Hematopoietic multipotent progenitor cell treated with erythropoietin and hydrocortisone succinate and interleukin-3 and kit ligand, for 4 days (in vitro differentiated cells): ENCODE measurements around the gene BMPR1A.
"Not testable (repeated sequence)": the region's sequence is repeated elsewhere in the genome, so short reads cannot be mapped to it uniquely, and the experiment has no call there.

Experiments used
- DNase-seq: peaks from one replicate; pipeline ENCODE4 v3.0.0-alpha.2; 2015

Gene BMPR1A

DNA sequence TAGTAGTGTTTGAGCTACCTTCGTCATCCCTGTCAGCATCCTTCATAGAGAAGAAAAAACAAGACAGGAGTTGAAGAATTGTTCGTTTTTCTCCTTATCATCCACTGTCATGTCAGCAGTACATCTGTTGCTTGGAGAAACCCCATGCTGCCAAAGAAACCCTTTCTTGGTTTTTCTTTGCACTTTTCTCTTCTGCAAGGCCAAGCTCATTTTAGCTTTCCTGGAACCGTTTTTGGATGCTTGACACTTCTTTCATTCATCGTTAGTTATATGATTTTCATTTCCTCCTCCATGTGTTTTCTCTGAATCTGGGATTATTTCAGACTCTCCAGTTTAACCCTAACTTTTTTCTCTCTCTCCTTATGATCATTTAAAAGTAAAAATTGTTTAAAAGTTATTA lies 142.1 kb downstream of the BMPR1A start:
- no peak for DNase-seq

DNA sequence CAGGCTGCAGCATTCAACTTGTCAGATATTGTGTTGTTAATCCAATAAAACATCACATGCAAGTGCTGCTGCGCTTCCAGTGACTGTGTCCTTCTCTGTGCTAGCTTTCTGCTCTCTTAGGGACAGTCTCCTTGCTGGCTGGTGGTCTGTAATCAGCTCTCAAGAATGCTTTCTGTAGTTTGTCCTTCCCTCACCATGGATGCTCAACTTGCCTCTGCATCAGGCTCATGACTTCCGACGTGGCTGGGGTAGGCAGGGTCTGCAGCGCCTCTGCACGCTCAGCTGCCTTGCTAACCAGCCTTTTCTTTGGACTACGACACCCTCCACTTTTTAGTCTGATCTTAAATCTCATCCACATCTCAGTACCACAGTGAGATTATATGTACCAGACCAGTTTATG lies 142.7 kb downstream of the BMPR1A start:
- DNase-seq, result no peak

DNA sequence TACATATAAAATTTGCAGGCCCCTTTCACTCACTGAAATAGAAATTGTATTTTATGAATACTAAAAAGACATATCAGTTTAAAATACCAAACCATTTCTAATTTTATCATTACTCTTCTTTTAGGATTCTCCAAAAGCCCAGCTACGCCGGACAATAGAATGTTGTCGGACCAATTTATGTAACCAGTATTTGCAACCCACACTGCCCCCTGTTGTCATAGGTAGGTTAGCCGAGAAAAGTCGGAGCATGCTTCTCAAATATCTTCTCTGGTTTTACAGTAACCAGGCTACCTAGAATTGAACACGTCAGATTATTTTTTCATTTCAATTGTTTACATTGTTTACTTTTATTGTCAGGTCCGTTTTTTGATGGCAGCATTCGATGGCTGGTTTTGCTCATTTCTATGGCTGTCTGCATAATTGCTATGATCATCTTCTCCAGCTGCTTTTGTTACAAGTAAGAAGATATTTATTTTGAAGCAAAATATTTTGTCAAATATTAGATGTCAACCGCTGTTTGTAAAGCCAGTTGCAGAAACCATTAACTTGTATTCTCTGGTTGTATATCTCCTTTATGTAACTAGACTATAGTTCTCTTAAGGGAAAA lies 143.4 kb downstream of the BMPR1A start:
- peak; percentile 79 for DNase-seq

DNA sequence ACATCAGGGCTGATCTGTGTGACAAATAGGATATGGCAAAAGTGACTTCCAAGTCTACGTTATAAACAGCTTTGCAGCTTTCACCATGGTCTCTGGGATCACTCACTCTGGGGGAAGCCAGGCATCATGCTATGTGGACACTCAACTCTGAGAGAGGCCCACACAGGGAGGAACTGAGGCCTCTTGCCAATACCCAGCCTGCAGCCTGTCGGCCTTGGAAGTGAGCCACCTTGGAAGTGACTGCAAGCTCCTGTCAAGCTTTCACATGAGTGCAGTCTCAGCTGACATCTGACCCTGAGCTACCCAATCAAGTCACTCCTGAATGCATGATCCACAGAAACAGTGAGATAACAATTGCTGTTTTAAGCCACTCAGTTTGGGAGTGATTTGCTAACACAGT lies 144.5 kb downstream of the BMPR1A start:
- no peak for DNase-seq

DNA sequence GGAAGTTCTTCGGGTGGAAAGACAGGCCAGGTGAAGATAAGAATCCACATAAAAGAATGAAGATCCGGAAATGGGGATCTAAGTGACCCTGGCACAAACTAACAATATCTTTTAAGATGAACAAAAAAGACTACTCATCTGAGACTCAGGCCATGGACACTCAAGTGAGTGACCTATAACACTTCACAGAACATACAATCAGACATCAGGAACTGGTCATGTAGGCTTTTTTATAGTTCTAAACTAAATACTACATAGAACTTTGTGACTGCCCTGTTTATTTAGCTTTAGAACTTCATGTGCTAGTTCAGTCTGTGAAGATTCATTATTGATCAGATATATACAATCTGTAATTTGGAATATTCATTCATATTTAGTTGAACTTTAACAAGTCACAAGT lies 148.2 kb downstream of the BMPR1A start:
- no peak for DNase-seq

DNA sequence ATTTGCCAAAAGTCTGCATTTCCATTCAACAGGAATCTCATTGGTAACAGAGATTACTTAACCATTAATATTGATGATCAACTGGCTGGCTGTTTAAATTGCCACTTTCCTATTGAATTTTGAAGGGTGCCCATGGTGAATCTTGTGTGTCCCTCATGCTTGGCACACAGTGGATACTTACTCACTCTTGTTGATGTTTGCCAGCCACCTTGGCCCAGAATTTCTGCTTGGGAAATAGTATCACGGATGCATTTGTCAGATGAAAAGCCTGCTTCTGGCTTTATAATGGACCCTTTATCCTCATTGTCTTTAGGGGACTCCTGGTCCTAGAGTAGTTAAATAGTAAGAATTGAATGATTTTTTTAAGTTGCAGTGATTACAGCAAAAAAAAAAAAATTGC lies 149.0 kb downstream of the BMPR1A start:
- no peak for DNase-seq

DNA sequence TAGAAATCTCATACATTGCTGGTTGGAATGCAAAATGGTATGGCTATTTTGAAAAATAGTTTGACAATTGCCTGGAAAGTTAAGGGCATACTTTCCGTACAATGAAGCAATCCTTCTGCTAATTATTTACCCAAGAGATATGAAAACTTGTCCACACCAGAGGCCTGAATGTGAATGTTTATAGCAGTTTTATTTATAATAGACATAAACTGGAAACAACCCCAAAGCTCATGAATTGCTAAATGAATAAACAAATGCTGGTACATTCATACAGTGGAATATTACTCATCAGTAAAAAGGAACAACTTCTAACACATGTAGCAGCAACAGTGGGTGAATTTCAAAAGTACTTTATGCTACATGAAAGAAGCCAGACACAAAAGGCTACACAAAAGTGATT lies 158.3 kb downstream of the BMPR1A start:
- no peak for DNase-seq

DNA sequence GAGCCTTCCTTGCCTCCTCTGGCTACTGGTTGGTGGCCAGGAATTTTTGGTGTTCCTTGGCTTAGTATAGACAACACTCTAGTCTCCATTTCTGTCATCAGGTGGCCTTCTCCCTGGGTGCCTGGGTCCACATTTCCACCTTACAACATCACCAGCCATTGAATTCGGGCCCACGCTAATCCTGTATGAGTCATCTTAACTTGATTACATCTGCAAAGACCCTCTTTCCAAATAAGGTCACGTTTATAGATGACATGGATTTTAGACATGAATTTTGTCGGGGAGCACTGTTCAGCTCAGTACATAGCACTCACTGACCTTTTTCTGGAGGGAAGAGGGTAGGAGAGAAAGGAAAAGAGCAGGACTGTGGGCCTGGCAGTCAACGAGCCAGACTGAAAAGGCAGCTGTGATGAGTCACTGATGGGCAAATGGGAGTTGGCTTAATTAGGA lies 161.6 kb downstream of the BMPR1A start:
- DNase-seq, result no peak

DNA sequence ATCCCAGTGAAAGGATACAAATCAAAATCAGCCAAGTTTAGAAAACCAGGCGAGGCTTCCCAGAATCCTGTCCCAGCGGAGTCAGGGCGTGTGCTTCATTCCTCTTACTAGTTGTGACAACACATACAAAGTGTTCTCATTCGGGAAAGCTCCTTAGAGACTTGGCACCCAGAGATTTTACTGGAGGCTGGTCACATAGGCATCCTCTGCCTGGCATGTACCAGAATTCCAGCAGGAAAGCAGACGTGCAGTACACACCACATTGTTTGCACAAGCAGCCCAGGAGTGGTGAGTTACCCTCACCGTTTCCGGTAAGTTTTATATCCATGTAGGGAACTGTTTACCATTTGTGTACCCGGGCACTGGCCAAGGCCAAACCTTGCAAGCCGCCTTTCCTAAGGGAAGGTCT lies 166.1 kb downstream of the BMPR1A start:
- DNase-seq, result no peak

DNA sequence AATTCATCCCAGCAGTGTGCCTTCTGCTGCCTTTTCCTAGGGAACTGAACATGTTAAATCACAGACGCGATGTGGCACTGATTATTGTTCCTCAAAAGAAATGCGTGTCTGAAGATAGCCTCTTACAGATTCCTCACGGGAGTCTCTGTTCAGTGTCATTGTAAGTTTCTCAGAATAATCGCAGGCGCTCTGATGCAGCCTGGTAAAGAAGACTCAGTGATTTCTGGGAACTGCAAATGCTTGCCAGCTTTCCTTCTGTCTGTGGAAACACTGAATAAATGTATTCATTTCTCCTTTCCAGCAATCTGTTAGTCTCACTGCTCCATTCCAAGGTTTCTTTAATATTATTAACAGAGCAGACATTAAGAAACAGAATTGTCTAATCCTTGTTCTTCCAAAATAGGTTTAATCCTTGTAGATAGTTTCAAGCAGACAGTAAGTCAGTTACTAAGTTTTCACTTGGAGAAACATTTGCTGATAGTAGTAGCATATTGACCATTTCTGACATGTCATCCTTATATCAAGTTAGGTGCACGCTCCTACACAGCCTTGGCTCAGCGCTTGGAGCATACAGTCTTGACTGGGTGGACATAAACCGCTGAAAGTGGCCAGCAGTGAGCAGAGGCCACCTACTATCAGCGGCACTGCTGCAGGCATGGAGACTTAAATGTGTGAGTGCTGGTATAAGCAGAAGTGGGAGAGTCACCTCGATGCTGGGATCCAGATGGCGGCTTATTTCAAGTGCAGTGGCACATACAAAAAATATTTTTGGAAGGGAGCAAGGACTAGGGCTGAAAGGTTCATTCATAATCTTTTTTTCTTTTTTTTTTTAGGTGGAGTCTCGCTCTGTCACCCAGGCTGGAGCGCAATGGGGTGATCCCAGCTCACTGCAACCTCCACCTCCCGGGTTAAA lies 173.3 kb downstream of the BMPR1A start:
- no peak for DNase-seq

DNA sequence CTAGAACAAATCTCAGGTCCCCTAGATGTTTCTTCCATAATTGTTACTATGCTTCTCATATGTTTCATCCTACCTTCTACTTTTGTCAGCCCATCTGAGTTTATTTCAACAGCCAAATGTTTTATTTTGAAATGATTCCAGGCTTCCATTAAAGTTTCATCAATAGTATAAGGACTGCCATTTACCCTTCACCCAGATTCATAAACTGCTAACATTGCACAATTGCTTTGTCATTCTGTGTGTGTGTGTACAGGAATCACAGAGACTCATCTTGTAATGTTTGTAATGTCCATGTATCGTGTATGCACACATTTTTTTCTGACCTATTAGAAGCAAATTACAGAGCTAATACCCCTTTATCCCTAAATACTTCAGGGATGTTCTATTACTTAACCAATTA lies 175.5 kb downstream of the BMPR1A start:
- no peak for DNase-seq

DNA sequence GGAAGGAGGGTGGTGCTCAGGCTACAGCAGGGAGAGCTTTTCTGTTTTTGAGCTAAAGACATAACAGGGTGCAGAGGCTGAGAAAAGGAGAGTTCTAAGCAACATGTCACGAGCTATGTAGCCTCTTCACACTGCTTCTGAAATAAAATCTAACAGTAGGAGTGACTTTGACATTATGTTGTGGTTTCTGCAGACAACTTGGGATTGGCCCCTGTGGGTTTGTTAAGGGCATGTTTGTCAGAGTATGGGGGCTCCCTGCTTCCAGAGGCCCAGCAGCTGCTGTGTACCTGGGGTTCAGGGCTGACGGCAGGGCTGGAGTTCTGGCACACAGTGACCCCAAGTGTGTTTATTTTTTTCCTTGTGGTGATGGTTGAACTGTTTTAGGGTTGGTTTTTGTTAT lies 176.3 kb downstream of the BMPR1A start:
- no peak for DNase-seq

DNA sequence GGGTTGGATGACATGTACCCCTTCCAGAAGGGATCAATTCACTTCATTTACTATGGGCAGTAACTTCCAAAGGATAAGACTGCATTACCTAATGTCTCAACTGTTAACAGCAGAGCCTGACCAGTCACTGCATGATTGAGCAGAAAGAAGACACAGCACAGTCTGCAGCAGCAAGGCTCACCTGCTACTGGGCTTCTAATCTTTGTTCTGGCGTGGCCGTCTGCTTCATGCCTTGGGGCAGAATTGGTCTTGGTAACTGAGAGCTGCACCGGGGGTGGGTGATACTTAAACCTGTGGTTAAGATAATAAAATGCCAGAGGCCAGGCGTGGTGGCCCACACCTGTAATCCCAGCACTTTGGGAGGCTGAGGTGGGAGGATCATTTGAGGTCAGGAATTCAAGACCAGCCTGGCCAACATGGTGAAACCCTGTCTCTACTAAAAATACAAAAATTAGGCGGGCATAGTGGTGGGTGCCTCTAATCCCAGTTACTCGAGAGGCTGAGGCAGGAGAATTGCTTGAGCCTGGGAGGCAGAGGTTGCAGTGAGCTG lies 177.8 kb downstream of the BMPR1A start:
- DNase-seq, result not testable (repeated sequence)

DNA sequence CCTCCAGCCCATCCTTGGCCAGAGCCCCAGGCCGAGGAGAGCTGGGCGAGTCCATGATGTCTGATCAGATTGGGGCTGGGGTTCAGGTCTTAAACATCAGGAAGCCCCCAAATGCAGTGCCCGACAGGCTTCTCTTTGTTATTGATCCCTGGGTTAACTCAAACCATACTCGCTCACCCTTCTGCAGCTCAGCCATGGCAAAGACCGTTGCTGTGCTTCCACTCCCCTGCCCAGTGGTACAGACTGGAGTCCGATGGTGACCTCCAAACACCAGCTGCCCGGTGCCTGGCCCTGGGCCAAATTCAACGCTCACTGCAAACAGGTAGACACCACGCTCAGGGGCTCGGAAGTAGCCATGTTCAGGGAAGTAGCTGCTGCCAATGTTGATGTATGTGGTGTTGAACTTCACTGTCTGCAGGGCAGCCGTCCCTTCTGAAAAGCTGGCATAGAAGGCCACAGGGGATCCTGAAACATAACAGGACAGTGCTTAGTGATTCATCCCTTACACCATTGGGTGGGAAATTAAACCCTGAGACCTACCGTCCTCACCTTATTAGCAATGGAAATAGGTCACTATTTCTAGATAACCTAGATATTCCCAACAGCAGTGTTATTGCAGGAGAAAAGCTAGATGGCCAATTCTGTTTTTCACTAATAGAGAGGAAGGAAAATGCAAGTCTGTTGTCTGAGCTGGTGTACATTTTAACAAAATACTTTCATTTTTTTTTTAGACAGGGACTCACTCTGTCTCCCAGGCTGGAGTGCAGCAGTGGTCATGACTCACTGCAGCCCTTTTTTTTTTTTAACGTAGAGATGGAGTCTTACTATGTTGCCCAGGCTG lies 180.5 kb downstream of the BMPR1A start:
- no peak for DNase-seq

DNA sequence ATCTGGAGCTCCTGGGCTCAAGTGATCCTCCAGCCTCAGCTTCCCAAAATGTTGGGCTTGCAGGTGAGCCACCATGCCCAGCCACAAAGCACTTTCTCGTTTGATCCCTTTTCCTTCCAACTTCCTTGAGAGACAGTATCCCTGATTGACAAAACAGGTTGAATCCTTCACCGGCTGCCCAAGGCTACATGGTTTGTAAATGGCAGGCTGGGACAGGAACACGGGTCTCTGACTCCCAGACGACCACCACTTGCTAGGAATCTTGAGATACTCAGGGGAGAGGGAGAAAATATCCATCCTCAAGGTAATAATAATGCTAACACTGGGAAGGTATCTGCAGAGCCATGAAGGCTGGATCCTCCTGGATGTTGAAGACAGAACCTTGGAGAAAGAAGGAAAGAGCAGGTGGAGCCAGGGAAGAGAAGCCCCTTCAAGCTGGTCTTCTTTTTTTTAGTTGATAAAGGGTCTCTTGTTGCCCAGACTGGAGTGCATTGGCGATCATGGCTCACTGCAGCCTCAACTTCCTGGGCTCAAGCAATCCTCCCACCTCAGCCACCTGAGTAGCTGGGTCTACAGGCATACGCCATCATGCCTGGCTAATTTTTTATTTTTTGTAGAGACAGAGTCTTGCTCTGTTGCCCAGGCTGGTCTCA lies 181.2 kb downstream of the BMPR1A start:
- DNase-seq, result no peak

DNA sequence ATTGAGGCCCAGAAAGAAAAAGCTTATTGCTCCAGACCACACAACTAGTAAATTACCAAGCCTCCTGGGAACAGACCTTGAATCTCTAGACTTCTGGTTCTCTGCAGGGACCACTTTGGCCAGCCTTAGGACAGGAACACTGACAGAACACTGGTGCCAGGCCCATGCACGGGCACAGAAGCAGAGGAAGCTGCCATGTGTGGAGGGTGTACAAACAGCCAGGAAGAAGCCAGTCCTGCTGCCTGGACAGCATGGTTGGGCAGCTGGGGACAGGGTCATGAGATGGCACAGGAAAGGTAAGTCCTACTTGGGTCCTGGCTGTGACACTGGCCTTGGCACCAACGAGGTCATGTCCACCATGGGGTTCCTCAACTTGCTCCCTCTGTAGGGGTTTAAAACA lies 181.8 kb downstream of the BMPR1A start:
- no peak for DNase-seq

DNA sequence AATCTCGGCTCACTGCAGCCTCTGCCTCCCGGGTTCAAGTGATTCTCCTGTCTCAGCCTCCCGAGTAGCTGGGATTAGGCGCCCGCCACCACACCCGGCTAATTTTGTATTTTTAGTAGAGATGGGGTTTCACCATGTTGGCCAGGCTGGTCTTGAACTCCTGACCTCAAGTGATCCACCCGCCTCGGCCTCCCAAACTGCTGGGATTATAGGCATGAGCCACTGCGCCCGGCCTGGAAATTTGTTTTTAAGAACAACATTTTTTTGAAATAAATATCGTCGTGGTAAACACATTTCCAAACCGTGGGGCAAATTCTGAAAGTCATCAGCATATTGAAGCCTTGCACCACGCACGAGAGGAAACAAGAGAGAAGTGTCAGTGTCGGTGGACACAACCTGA lies 183.7 kb downstream of the BMPR1A start:
- not testable (repeated sequence) for DNase-seq

DNA sequence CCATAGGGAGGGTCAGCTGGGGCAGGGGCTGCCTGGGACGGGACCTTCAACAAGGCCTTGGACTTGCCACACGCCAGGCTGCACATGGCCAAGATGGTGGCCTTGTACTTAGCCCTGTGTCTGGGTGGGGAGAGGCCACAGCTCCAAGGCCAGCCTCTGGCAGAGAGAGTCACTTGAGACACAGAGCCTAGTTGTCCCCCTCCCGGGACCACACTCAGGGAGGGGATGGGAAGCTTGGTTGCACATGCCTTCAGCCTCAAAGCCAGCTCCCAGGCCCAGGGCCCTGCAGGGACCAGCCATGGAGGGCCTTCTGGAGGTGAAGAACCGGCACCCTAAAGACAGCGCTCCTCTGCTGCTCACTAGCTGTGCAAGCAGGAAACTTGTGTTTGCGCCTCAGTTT lies 184.3 kb downstream of the BMPR1A start:
- DNase-seq, result no peak

DNA sequence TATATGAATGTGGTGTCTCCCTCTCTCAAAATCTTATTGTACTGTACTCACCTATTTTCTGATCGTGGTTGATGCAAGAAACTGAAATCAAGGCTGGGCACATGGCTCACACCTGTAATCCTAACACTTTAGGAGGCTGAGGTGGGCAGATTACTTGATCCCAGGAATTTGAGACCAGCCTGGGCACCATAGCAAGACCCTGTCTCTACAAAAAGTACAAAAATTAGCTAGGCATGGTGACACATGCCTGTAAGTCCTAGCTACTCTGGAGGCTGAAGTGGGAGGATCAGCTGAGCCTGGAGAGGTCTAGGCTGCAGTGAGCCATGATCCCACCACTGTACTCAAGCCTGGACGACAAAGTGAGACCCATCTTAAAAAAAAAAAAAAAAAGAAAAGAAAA lies 185.0 kb downstream of the BMPR1A start:
- no peak for DNase-seq

DNA sequence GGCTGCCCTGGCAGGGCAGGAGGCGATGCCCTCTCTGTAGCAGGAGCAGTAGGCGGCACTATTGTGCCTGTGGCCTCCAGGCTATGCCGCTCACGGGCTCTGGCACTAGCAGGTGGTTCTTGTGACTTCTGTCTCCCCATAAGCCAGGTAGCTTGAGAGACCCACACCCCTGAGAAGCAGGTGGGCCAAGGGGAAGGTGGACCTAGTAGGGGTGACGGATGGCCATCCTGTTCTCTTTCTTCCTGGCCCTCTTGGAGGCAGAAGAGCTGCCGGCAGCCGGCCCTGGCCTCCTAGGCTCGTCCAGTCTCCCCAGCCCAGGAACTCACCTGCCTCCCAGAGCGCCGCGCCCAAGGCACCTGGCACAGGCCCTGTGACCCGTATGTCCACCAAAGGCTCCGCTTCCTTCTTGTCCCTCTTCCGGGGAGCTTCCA lies 185.6 kb downstream of the BMPR1A start:
- no peak for DNase-seq

DNA sequence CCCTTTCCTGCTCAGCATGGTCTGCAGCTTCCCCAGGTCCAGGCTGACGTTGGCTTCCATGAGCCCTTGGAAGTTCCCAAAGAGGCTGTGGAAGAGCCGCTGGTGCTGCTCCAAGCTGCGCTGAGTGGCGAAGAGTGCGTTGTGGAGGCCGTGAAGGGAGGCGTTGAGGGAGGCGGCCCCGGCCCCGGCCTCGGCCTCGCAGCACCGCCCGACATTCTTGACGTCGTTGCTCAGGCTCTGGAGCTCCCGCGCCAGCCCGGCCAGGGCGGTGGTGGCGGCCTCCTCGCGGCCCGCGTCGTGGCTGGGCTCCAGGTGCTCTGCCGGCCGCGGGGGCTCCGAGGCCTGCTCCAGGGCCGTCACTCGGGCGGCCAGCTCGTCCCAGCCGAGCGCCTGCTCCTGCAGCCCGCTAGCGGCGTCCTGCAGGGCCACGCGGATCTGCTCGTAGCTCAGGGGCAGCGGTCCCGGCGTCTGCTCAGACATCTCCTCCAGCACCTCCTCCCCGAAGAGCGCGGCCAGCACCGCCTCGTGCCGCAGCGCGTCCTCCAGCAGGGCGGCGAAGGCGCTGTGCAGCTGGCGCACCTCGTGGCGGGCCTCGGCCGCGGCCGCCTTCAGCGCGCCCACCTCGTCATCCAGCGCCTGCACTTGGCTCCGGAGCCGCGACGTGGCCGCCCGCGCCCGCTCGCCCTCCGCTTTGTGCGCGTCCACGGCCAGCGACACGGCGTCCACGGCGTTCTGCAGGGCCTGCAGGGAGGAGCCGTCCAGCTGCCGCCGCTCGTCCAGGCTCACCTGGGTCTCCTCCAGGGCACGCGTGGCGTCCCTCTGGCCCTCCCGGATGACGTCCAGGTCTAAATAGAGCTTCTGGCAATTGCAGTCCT lies 186.3 kb downstream of the BMPR1A start:
- DNase-seq, result no peak
